SKM-1 (cell line): ENCODE data around the gene S1PR2.
"Not testable (repeated sequence)": the region's sequence is repeated elsewhere in the genome, so short reads cannot be mapped to it uniquely, and the experiment has no call there.

Experiments used
- DNase-seq: peaks from one replicate; lab custom pipeline; 2025; ENCODE audit not compliant: unreplicated experiment; lab: John Stamatoyannopoulos, UW

Gene S1PR2

DNA sequence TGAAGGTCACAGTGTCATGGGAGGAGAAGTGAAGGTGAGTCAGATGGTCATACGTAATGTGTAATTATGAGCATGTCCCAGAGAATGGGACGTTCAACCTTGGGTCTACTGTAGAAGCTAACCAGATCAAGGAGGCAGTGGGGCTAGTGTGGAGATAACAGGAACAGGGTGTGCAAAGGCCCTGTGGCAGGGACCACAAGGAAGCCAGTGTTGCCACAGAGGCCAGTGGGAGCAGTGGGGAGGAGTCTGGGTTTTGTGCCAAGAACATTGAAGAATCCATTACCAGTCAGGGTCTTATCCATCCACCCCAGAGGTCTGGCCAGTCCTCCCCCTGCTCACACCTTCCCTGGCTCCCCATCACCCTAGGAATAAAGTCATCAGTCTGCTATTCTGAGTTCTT is 24.2 kb upstream of the S1PR2 start:
- no peak for DNase-seq

DNA sequence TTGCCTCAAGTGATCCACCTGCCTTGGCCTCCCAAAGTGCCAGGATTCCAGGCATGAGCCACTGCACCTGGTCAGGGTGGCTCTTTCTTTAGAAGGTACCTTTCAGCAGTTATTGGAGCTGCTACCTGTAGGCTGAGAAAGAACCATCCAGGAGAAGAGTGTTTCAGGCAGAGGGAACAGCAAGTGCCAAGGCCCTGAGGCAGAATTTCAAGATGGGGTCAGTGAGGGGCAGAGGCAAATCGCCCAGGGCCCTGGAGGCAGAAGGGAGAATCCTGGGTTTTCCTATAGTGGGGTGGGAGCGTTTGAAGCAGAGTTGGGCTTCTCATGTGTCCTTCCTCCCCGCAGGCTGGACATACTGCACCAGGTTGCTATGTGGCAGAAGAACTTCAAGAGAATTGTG is 23.1 kb upstream of the S1PR2 start:
- DNase-seq: no peak

DNA sequence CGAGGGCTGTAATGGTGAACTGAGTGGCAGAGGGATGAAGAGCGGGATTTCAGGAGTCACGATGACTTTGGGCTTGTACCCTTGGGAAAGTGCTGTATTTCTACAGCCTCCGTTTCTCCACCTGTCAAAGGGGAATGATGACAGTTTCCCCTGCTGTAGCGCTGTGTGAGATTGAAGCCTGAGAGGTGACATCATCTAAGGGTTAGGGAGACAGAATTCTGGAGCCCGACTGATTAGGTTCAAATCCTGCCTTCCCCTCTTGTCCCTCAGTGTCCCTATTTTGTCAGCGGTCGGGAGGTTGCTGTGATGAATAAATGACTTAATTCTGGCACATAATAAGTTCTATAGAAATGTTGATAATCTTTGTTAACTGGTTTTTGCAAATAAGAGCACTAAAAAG is 21.6 kb upstream of the S1PR2 start:
- DNase-seq: no peak

DNA sequence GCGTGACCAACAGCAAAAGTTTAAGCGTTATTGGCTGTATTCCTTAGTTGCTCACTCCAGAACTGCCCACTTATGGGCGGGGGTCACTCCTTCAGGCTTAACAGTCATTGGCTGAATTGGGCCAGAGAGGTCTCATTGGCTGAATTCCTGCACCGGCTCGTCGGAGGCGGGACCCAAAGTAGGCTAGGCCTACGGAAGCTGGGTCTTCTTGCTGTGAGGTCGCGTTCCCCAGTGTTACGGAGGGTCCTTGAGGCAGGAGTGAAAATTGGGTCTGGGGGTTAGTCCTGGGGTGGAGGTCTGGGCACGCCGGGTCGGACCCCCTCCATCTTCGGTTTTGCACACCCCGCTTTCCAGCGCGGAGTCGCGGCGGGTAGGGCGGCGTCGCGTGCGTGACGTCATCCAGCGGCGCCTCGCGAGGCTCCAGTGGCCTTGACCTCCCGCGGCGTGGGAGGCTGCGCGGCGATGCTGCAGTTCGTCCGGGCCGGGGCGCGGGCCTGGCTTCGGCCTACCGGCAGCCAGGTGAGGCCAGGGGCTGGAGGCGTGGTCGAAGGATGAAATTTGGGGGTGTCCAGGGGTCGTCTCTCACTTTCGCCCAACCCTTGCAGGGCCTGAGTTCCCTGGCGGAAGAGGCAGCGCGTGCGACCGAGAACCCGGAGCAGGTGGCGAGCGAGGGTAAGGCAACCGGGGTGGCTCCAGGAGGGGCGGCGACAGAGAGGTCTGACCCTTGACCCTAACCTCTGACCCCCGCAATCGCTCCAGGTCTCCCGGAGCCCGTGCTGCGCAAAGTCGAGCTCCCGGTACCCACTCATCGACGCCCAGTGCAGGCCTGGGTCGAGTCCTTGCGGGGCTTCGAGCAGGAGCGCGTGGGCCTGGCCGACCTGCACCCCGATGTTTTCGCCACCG is 20.9 kb upstream of the S1PR2 start, which contains the start of gene MRPL4:
MRPL4 (plus strand) TSS at position 423 of the 903 bp plus-strand sequence; CDS start at position 463, 40 bp downstream.
- DNase-seq: peak; percentile 98

DNA sequence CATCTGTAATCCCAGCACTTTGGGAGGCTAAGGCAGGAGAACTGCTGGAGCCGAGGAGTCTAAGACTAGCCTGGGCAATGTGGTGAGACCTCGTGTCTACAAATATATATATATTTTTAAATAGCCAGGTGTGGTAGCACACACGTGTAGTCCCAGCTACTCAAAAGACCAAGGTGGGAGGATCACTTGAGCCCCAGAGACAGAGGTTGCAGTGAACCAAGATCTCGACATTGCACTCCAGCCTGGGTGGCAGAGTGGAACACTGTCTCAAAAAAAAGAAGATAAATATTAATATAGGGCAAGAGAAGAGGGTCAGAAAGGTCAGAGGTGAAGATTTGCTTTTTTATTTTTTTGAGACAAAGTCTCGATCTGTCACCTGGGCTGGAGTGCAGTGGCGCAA is 15.4 kb upstream of the S1PR2 start:
- DNase-seq: no peak

DNA sequence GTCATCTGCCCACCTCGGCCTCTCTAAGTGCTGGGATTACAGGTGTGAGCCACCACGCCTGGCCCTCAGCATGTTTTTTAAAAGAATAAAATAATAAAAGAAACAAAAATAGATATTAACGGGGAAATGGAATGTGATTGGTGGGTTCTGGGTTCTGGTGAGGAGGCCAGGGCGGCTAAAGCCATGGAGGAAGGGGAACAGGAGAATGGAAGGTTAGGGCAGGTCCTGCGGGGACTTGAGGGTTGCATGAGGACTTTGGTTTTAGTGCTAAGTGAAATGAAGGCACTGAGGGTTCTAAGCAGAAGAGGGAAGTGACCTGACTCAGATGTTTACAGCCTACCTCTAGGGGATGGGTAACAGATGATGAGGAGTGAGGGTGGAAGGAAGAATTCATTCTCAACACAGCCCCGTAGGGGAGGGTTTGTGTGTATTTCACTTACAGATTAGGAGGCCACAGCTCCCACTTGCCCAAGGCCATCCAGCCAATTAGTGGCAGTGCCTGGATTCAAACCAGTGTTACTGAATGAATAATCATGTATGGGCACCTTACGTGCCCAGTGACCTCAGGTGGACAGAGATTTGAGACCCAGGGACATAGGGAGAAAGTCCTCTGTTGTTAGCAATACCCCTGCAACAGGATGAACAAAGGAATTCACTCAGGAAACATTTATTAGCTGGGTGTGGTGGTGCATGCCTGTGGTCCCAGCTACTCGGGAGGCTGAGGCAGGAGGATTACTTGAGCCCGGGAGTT is 14.2 kb upstream of the S1PR2 start:
- no peak for DNase-seq

DNA sequence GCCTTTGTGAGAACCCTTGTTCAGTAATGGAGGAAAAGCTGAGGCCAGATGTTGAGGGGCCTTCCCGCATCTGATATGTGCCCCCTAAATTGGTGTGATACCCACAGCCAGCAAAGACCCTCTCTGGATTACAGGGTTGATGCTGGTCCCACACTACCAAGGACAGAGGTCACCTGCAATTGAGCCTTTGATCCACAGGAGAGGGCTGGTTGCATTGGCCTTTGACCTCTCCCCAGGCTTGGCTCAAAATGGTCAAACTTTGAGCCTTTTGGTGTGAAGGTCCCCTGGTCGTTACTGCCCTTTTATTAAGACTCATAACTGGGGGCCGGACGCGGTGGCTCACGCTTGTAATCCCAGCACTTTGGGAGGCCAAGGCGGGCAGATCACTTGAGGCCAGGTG is 12.5 kb upstream of the S1PR2 start:
- no peak for DNase-seq

DNA sequence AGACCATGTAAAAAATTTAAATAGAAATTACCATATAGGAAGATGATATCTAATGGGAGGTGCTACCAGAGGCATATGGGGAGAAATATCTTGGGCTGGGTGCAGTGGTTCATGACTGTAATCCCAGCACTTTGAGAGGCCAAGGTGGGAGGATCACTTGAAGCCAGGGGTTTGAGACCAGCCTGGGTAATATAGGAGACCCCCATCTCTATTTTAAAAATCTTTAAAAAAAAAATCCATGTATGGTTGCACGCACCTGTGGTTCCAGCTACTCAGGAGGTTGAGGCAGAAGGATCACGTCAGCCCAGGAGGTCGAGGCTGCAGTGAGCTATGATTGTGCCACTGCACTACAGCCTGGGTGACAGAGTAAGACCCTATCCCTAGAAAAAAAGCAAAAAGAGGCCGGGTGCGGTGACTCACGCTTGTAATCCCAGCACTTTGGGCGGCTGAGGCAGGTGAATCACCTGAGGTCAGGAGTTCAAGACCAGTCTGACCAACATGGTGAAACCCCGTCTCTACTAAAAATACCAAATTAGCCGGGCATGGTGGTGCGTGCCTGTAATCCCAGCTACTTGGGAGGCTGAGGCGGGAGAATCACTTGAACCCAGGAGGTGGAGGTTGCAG is 10.8 kb upstream of the S1PR2 start:
- DNase-seq: not testable (repeated sequence)

DNA sequence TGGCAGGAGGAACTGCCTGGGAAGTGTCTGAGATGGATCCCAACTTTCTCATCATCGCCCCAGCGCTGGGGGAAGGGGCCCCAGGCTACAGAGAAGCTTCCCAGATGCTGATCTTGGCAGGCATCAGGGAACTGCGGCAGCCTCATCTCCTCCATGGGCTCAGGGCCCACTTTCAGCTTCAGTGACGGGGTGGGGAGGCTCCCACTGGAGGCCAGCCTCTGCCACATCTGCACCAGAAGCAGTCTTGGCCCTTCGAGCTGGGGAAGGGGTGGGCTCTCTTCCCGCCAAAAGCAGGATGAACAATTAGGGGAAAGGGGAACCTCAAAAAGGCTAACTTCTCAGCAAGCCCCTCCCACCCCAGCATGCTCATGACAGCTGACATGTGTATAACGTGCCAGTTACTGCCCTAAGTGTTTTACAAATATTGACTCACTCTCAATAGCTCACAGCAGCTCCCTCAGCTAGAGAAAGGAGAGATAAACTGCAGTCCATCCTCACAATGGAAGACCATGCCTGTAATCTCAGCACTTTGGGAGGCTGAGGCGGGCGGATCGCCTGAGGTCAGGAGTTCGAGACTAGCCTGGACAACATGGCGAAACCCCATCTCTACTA is 7.1 kb upstream of the S1PR2 start:
- DNase-seq: no peak

DNA sequence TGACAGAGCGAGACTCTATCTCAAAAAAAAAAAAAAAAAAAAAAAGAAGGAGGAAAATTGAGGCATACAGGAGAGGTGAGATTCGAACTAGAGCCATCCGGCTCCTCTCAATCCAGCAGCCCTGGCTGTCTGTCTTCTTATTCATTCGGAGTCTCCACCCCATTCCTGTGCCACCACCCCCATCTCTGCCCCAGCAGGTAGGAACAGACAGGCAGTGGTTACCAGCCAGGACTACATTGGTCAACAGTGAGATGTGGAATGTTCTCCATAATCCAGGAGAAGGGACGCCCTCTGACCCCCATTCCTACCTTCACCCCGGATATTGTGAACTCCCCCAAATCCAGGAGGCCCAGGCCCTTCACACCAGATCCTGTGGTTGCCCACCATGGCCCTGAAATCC is 6.6 kb upstream of the S1PR2 start:
- DNase-seq: no peak

DNA sequence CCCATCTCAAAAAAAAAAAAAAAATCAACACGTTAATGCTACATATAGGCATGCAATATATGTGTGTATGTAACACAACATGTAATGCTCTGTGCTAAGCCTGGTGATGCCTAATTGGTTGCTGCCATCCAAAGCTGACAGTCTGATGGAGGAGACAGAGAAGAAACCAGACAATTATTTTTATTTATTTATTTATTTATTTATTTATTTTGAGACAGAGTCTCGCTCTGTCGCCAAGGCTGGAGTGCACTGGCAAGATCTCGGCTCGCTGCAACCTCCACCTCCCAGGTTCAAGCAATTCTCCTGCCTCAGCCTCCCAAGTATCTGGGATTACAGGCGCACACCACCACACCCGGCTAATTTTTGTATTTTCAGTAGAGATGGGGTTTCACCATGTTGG is 4.3 kb upstream of the S1PR2 start:
- not testable (repeated sequence) for DNase-seq

DNA sequence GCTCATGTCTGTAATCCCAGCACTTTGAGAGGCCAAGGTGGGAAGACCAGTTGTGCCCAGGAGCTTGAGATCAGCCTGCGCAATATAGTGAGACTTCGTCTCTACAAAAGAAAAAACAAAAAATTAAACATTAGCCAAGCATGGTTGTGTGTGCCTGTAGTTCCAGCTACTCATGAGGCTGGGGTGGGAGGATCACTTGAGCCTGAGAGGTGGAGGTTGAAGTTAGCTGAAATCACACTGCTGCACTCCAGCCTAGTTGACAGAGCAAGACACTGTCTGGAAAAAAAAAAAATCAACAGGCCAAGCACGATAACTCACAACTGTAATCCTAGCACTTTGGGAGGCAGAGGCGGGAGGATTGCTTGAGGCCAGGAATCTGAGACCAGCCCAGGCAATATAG is 3.9 kb upstream of the S1PR2 start:
- DNase-seq: no peak

DNA sequence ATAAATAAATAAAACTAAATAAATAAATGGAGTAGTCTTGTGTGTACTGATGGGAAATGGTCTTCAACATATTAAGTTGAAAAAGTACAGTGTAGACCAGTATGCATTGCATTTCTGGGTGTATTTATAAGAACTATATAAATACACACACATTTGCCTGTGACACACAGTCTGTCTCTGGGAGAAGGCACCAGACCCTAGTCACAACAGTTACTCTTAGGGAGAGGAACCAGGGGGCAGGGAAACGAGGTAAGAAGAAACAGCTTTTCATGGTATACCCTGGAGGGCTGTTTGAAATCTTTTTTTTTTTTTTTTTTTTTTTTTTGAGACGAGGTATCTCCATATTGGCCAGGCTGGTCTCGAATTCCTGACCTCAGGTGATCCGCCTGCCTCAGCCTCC is 2.8 kb upstream of the S1PR2 start:
- no peak for DNase-seq

DNA sequence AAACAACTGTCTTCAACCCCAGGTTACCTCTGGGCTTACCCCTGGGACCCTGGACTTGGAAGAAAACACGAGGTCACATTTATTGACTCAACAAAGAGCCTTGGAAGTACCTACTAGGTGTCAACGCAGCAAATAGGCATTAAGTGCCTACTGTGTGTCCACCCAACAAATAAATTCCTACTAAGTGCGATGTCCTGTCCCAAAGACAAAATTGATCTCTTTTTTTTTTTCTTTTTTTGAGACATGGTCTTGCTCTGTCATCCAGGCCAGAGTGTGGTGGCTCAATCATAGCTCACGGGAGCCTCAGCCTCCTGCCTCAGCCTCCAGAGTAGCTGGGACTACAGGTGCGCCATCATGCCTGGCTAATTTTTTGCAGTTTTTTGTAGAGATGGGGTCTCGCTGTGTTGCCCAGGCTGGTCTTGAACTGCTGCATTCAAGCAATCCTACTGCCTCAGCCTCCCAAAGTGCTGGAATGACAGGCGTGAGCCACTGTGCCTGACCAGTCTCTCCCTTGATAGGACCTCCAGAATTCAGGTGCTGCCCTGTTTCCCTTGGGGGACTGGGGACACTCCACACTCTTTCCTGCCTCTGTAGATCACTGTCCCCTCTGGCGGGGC is 589 bp upstream of the S1PR2 start:
- DNase-seq: no peak

DNA sequence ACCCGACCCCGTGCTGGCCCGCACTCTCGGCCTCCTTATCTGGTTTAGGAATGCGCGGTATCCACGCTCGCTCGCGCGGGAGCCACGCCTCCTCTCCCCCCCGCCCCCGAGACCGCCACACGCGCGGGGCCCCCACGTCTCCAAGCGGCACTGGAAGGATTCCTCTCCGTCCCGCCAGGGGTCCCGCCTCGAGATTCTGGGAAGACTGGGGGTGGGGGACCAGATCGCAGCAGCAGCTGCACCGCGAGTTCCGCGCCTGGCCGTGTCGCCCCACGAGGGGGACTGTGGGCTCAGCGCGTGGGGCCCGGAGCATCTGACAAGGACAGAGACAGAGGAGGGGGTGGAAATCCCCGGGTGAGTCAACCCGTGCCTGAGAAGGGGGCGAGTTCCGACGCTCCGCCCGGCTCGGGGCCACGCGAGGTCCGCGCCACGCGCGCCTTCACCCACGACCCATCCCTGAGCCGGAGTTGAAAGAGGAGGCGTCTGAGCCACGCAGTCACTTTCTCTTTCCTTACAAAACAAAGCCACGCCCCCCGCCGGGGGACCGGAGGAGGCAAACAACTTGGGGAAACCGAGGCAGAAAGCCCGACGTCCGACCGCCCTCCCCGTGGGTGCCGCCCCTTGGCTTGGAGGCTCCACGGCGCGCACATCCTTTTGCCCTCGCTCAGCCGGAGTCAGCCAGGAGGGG is 814 bp downstream of the S1PR2 start:
- no peak for DNase-seq

DNA sequence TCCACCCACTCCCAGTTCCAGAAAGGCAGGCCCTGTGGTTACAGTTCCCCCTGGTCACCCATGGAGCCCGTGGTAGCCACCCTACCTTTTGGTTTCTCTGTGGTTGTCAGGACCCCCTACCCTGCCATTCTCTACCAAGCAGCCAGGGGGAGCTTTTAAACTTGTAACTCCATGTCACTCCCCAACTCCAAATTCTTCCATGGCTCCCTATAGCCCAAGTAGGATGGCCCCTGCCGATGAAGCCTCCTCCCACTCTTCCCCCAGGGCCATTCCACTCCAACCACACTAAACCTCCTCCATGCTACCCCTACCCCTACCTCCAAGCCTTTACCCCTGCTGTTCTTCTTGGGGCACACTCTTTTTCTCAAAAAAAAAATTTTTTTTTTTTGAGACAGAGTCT is 2.2 kb downstream of the S1PR2 start:
- peak; percentile 8 for DNase-seq

DNA sequence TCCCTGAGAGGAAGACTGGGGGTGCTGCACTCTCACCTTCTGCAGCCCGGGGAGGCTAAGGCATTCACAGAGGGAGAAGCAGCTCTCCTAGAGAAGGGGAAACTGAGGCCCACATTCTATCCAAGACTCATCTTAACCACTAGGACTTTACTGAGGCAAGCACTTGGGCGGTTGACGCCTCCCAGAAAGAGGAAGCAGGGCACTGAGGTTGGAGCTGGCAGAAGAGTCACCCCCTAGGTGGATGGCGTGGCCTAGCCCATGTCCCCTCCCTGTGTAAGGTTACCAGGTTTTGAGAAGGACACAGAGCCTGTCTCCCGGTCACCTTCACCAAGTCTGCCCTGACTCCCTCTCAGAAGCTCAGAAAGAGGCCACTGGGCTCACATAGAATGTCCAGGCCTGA is 2.7 kb downstream of the S1PR2 start:
- DNase-seq: peak; percentile 31

DNA sequence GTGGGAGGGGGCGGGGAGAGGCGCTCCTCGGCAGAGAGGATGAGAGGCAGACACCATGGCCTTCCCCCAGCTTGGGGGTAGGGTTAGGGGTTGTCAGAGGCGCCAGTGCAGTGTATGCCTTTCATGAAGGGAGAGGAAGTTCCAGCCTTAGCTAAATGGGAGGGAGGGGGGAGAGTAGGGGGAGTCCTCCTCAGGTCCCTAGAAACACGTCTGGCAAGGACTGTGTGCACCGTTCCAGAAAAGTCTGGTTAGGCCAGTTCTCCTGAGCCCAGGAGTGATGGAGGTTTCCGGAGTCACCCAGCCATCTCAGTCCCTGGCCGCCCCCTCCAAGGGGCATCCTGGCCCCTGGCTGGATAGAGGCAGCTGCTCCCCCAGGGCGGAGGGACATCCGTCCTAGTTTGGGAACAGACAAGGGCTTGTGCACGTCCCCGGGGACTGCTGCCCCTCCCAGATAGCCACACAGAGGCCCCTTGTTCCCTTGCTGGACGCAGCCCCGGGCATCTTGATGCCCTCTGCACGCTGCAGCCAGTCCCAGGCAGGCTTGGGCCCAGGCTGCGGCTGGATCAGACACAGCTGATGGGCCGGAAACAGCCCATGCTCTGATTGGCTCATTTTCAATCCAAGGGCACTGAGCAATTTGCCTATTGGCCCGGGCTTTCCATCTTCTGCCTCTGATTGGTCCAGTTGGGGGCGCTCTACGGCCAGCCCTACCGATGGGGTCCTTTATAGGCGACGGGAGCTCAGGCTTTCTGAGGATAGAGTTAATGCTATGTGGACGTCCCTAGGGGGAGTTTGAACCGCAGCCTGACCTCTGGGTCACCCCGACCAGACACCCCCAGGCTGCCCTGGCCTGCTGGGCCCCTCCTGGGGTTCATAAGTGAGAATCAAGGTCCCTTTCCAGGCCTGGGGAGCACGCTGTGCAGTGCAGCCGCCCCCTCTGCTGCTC is 3.8 kb downstream of the S1PR2 start:
- DNase-seq: no peak

DNA sequence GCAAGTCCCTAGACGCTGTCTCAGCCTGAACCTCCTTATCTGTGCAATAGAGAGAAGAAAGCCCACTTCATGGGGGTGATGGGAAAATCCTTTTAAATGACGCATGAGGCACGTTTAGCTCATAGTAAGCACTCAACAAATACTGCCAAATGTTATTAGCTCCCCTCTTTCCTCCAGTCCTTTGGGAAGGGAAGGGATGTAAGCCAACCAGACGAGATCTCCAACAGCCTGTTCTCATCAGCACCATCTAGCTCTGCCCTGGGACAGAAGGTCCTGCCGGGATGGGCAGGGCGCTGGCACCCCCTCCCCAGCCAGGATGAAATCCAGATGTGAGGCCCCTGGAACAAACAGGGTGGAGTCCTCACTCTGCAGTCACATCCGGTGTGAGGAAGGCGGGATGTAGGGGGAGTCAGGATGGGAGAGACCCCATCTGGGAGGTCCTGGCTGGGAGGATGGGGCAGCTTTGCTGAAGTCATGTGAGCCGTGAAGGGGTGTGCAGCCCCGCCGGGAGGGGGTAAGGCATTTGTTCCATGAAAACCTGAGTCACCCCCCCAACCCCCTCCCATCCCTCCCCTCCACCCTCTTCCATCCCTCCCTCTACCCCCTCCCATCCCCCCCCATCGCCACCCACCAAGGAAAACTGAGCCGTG is 4.6 kb downstream of the S1PR2 start:
- DNase-seq: no peak
